SU-DHL-6 (cell line): ENCODE measurements around the gene MIOX.

Experiments used
- H2AFZ ChIP-seq: fragments of 200-600 bp; sonication (generic); 2 replicates; pipeline ENCODE4 v1.6.1; 2014; ENCODE audit warnings: low read depth, mild to moderate bottlenecking, moderate library complexity, mixed read lengths, antibody characterized with exemption, low read length; ENCODE audit not compliant: severe bottlenecking
- H3F3A ChIP-seq: fragments of 200-600 bp; shearing (Covaris generic); 2 replicates; pipeline ENCODE4 v1.6.0; 2016; ENCODE audit warnings: antibody characterized with exemption, mild to moderate bottlenecking; ENCODE audit not compliant: insufficient read depth
- H3K27ac ChIP-seq: fragments of 200-600 bp; sonication (generic); 2 replicates; pipeline ENCODE4 v1.5.1; 2016; ENCODE audit warnings: low read depth, mild to moderate bottlenecking, low read length, moderate library complexity, mixed read lengths
- H3K27me3 ChIP-seq: fragments of 200-600 bp; sonication (generic), shearing (Covaris generic); 2 replicates; pipeline ENCODE4 v1.6.0; 2014; ENCODE audit warnings: mild to moderate bottlenecking, low read length
- H3K36me3 ChIP-seq: fragments of 200-600 bp; sonication (generic); 2 replicates; pipeline ENCODE4 v1.6.1; 2014; ENCODE audit warnings: mild to moderate bottlenecking, low read length, mixed read lengths
- H3K4me2 ChIP-seq: fragments of 300-600, 200-600 bp; shearing (Covaris generic), sonication (generic); 2 replicates; pipeline ENCODE4 v1.6.0; 2014; ENCODE audit warnings: low read length, low read depth, mild to moderate bottlenecking; ENCODE audit not compliant: poor library complexity, severe bottlenecking
- H3K4me3 ChIP-seq: fragments of 200-600 bp; sonication (generic); 2 replicates; pipeline ENCODE4 v1.5.1; 2014; ENCODE audit warnings: antibody characterized with exemption, low read length, mild to moderate bottlenecking, mixed read lengths; ENCODE audit not compliant: insufficient read depth, poor library complexity, severe bottlenecking
- H3K79me2 ChIP-seq: fragments of 200-600 bp; sonication (generic); 2 replicates; pipeline ENCODE4 v1.6.1; 2014; ENCODE audit warnings: mild to moderate bottlenecking, low read length, moderate library complexity; ENCODE audit not compliant: insufficient read depth
- H3K9ac ChIP-seq: fragments of 200-600 bp; sonication (generic); 2 replicates; pipeline ENCODE4 v1.7.0; 2014; ENCODE audit warnings: mild to moderate bottlenecking, low read length
- H3K9me2 ChIP-seq: fragments of 200-600 bp; sonication (generic); replicated peaks from 2 replicates; pipeline ENCODE4 v1.6.1; 2014; ENCODE audit warnings: low read length; ENCODE audit not compliant: insufficient read depth
- H3K9me3 ChIP-seq: fragments of 200-600 bp; sonication (generic); 2 replicates; pipeline ENCODE4 v1.6.1; 2014; ENCODE audit warnings: low read length, mixed read lengths; ENCODE audit not compliant: insufficient read depth
- H4K20me1 ChIP-seq: fragments of 200-600 bp; sonication (generic); 2 replicates; pipeline ENCODE4 v1.6.1; 2014; ENCODE audit warnings: low read depth, mild to moderate bottlenecking, antibody characterized with exemption, low read length, moderate library complexity, mixed read lengths
- EZH2phosphoT487 ChIP-seq: fragments of 200-600 bp; sonication (generic), shearing (Covaris generic); conservative IDR thresholded peaks from 2 replicates; pipeline ENCODE4 v1.6.1; 2018; ENCODE audit warnings: mild to moderate bottlenecking, antibody characterized with exemption, low read length, moderate library complexity, mixed read lengths
- TF ChIP-seq, protein P1 (sequence below): fragments of 200-600 bp; sonication (generic); IDR thresholded peaks from one replicate; pipeline ENCODE4 v1.5.1; 2017; ENCODE audit warnings: antibody characterized with exemption, mild to moderate bottlenecking, low read length, moderate library complexity; ENCODE audit not compliant: insufficient read depth, poor library complexity, severe bottlenecking

The MIOX gene

DNA sequence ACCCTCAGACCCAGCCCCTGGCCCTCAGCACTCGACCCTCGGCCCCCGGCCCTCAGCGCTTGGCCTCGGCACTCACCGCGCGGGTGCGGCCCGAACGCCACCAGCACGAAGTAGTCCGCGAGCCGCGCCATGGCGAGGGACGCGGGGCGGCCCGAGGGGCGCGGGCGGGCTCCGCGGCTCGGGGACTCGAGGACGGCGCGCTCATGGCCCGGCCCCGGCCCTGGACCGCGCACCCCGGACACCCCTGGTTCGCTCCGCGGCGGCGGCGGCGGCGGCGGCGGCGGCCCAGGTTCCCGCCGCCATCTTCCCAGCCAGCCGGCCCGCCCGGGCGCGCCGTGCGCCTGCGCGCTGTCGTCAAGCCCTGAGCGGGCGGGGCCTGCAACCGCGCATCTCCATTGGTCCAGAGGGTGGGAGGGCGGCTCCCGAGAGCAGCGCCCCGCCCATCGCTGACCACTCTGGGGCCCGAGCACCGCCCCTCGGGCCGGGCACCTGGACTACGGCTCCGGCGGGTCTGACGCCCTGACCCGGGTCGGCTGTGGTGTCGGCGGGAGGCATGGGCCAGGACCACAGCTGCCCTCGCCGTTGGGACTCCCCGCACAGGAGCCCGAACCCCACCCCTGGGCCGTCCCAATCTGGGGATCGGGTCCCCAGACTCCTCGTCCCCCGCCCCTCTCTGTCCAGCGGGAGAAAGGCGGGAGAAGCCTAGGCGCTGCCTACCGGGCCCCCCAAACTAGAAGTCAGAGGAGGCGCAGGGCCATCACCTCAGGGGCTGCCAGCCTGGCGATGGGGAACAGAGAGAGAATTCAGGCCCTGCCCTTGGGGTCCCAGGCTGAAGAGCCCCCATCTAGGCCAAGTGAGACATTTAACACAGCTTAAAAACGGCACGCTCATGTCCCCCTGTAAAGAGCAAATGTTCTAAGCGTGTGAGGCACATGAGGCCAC lies 11.7 kb upstream of the MIOX start, which contains the start of gene SBF1:
SBF1 (minus strand) TSS at position 326 of the 942 bp plus-strand sequence; CDS start at position 131, 195 bp downstream.
- H3F3A ChIP-seq = peaks cover 33% of the 10 kb centered on the region
- H3K27ac ChIP-seq = peak within 1 kb of the TSS; percentile 99
- peaks cover 39% of the 10 kb centered on the region for H3K79me2 ChIP-seq
- peak within 1 kb of the TSS; percentile 93 for H2AFZ ChIP-seq
- TF ChIP-seq EZH2phosphoT487 = no peak
- TF ChIP-seq, protein P1, sequence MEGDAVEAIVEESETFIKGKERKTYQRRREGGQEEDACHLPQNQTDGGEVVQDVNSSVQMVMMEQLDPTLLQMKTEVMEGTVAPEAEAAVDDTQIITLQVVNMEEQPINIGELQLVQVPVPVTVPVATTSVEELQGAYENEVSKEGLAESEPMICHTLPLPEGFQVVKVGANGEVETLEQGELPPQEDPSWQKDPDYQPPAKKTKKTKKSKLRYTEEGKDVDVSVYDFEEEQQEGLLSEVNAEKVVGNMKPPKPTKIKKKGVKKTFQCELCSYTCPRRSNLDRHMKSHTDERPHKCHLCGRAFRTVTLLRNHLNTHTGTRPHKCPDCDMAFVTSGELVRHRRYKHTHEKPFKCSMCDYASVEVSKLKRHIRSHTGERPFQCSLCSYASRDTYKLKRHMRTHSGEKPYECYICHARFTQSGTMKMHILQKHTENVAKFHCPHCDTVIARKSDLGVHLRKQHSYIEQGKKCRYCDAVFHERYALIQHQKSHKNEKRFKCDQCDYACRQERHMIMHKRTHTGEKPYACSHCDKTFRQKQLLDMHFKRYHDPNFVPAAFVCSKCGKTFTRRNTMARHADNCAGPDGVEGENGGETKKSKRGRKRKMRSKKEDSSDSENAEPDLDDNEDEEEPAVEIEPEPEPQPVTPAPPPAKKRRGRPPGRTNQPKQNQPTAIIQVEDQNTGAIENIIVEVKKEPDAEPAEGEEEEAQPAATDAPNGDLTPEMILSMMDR = no peak
- H3K9ac ChIP-seq = peak within 1 kb of the TSS; percentile 78
- peak within 1 kb of the TSS; percentile 74 for H3K4me3 ChIP-seq
- H3K27me3 ChIP-seq = no peaks in the 10 kb centered on the region
- H3K36me3 ChIP-seq = no peaks in the 10 kb centered on the region
- peak within 1 kb of the TSS; percentile 79 for H3K4me2 ChIP-seq
- no peaks in the 10 kb centered on the region for H3K9me2 ChIP-seq
- H4K20me1 ChIP-seq = no peaks in the 10 kb centered on the region; the same call in 1 of the 2 replicates
- no peaks in the 10 kb centered on the region for H3K9me3 ChIP-seq

DNA sequence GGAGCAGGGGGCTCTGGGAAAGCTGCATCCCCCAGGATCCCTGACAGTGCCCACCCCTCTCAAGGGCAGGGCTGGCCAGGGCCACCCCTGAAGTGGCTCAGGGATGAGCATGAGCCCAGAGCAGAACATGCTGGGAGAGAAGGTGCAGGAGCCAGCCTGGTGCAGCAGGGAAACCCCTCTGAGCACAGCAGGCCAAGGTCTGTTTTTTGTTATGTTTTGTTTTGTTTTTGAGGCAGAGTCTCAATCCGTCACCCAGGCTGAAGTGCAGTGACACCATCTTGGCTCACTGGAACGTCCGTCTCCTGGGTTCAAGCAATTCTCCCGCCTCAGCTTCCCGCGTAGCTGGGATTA lies 11.0 kb upstream of the MIOX start:
- peaks cover 39% of the 10 kb centered on the region for H3K79me2 ChIP-seq
- no peaks in the 10 kb centered on the region for H3K9me2 ChIP-seq
- no peaks in the 10 kb centered on the region for H3K36me3 ChIP-seq
- peaks cover 30% of the 10 kb centered on the region for H3F3A ChIP-seq
- no peak overlapping the region for H3K27ac ChIP-seq
- TF ChIP-seq, protein P1 = no peak
- no peak for TF ChIP-seq EZH2phosphoT487
- H3K27me3 ChIP-seq = no peaks in the 10 kb centered on the region
- H4K20me1 ChIP-seq = no peaks in the 10 kb centered on the region; the same call in 1 of the 2 replicates
- peak overlapping the region; percentile 78 for H3K9ac ChIP-seq
- peak overlapping the region; percentile 93 for H2AFZ ChIP-seq
- peak overlapping the region; percentile 61 for H3K4me3 ChIP-seq
- H3K9me3 ChIP-seq = no peaks in the 10 kb centered on the region
- peak overlapping the region; percentile 76 for H3K4me2 ChIP-seq

DNA sequence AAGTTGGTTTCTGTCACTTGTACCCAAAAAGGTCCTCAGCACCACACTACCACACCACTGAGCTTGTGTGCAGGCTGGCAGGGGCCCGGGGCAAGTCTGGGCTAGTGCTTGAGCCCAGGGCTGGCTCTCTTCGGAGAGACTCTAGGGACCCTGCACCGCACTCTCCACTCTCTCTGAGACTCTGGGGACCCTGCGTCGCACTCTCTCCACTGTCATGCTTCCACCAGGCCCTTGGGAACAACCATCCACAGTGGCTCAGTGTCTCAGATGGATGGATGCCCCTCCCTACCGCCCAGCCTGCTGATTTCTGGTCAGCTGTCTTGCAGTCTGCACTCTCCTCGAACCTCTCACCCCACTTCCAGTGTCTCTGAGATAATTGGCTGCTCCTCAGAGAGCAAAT lies 9.8 kb upstream of the MIOX start:
- Histone ChIP-seq H4K20me1 (no peaks in the 10 kb centered on the region; the same call in 1 of the 2 replicates), H3K79me2 (peaks cover 28% of the 10 kb centered on the region), H3K4me2 (no peak overlapping the region), H3K9ac (no peak overlapping the region), H3K36me3 (no peaks in the 10 kb centered on the region), H3K9me2 (no peaks in the 10 kb centered on the region), H3K4me3 (no peak overlapping the region), H2AFZ (no peak overlapping the region), H3K27ac (no peak overlapping the region), H3K27me3 (no peaks in the 10 kb centered on the region), H3K9me3 (no peaks in the 10 kb centered on the region), H3F3A (peaks cover 18% of the 10 kb centered on the region)
- no peak for TF ChIP-seq EZH2phosphoT487
- TF ChIP-seq, protein P1 = no peak
